Body of pancreas (tissue), 4 donors: ENCODE data around the gene TBC1D32. TPM values are rescaled to one million over a fixed set of nuclear protein-coding genes. Genes with fewer than 3 reads are reported as not detected.

Experiments used
- ATAC-seq: fragments of 150-250 bp; one replicate; pipeline ENCODE4 v1.9.1; 2016
- DNase-seq, 4 donors: peaks; one replicate each; pipeline ENCODE4 v3.0.0-alpha.2; 2019
- H3K27ac ChIP-seq, 4 donors: fragments of 200-600 bp; sonication (generic); 1 replicate in 3 of 4; 2 replicates in 1 of 4; pipeline versions ENCODE4 v1.5.1 to v1.6.1; 2016 to 2019; ENCODE audit warnings: mild to moderate bottlenecking in 1 of 4, mixed read lengths in 1 of 4, moderate library complexity in 1 of 4
- H3K27me3 ChIP-seq, 2 donors: fragments of 200-600 bp; sonication (generic); one replicate each; pipeline ENCODE4 v1.6.0; 2016; ENCODE audit warnings: mild to moderate bottlenecking in 1 of 2
- H3K36me3 ChIP-seq, 2 donors: fragments of 200-600 bp; sonication (generic); replicated peaks in 1 of 2; 2 replicates each; pipeline ENCODE4 v1.5.1; 2016; ENCODE audit warnings: low read depth in 2 of 2; ENCODE audit not compliant: insufficient read depth in 1 of 2
- H3K4me1 ChIP-seq: fragments of 200-600 bp; sonication (generic); one replicate; pipeline ENCODE4 v1.6.0; 2016
- H3K4me3 ChIP-seq, 2 donors: fragments of 200-600 bp; sonication (generic); 1 replicate in 1 of 2; 2 replicates in 1 of 2; pipeline ENCODE4 v1.5.1; 2016 to 2019
- H3K9me3 ChIP-seq, 3 donors: fragments of 200-600 bp; sonication (generic); 1 replicate in 2 of 3; 2 replicates in 1 of 3; pipeline ENCODE4 v1.5.1; 2016
- CTCF ChIP-seq, 7 experiments: fragments of 450-650 bp in 4 of 7; fragments of 200-600 bp in 3 of 7; sonication (generic) in 3 of 7; IDR thresholded peaks; one replicate each; pipeline ENCODE4 v1.5.1; 2016 to 2019; ENCODE audit warnings: antibody characterized with exemption in 7 of 7
- POLR2A ChIP-seq, 3 donors: fragments of 450-650 bp; IDR thresholded peaks; one replicate each; pipeline ENCODE4 v1.6.1; 2016; ENCODE audit warnings: antibody characterized with exemption in 3 of 3, mild to moderate bottlenecking in 2 of 3
- WGBS, 2 donors: methylation state at CpG; one replicate each; pipeline ENCODE4 v1.1.5; 2017; 5-methylcytosine and 5-hydroxymethylcytosine counted together
- intact Hi-C: fragments of 100-400 bp; cut with DNase I; formaldehyde crosslinking; loops from one replicate; pipeline ENCODE4 v1.15.1; 2023
- small RNA-seq: library from RNA; depleted of rRNA; stranded (forward); fragments of <200 nt; gene quantifications from one replicate; pipeline ENCODE3, GENCODE V24; 2016
- total RNA-seq, 2 donors: library from RNA; depleted of rRNA; stranded (reverse); fragments of >200 nt; gene quantifications; one replicate each; pipeline ENCODE4 v1.1.0, GENCODE V29; 2016

The TBC1D32 gene
- total RNA-seq, 2 donors from 2014 or later: 11.4 to 14.5 TPM

GRCh38 chr6:121042766-121043165 is 291.5 kb downstream of the TBC1D32 start:
- ATAC-seq: no peak
- no peaks in the 10 kb centered on the region for H3K36me3 ChIP-seq
- no peak overlapping the region for H3K4me3 ChIP-seq
- intact Hi-C loops: no loop called here
- 82% methylated on average over 13 of the region's 13 CpGs for WGBS, 2 donors
- TF ChIP-seq CTCF (IDR thresholded peaks at IDR 0.05) (no peak), POLR2A (IDR thresholded peaks at IDR 0.05) (no peak)
- peak overlapping the region in 3 of 4 donors; percentile 17 to 71 (median 69) for H3K27ac ChIP-seq
- H3K27me3 ChIP-seq: no peaks in the 10 kb centered on the region
- no peak for DNase-seq
- H3K9me3 ChIP-seq: no peaks in the 10 kb centered on the region
- H3K4me1 ChIP-seq: peaks cover 19% of the 10 kb centered on the region

- ATAC-seq: no peak
- WGBS, 2 donors: 45 to 47% methylated on average over 3 of the region's 3 CpGs
- H3K36me3 ChIP-seq: no peaks in the 10 kb centered on the region
- H3K4me3 ChIP-seq: no peak overlapping the region
- peaks cover 19% of the 10 kb centered on the region for H3K4me1 ChIP-seq
- no peaks in the 10 kb centered on the region for H3K9me3 ChIP-seq
- H3K27ac ChIP-seq: no peak overlapping the region
- DNase-seq: no peak
- H3K27me3 ChIP-seq: no peaks in the 10 kb centered on the region
- intact Hi-C loops: no loop called here
- no peak for TF ChIP-seq CTCF (IDR thresholded peaks at IDR 0.05)
- no peak for TF ChIP-seq POLR2A (IDR thresholded peaks at IDR 0.05)
Observed at GRCh38 chr6:121040831-121041230, 293.4 kb downstream of the TBC1D32 start.

- Histone ChIP-seq H3K27ac (no peak overlapping the region), H3K4me1 (no peaks in the 10 kb centered on the region), H3K36me3 (no peaks in the 10 kb centered on the region), H3K27me3 (no peaks in the 10 kb centered on the region), H3K4me3 (no peak overlapping the region), H3K9me3 (no peaks in the 10 kb centered on the region)
- DNase-seq (no peak), ATAC-seq (no peak)
- no peak for TF ChIP-seq POLR2A (IDR thresholded peaks at IDR 0.05)
- no peak for TF ChIP-seq CTCF (IDR thresholded peaks at IDR 0.05)
- intact Hi-C loops: no loop called here
- 81 to 85% methylated on average over 3 of the region's 3 CpGs for WGBS, 2 donors
Observed at GRCh38 chr6:121033091-121033490, 301.2 kb downstream of the TBC1D32 start.

- no peak overlapping the region for H3K27ac ChIP-seq
- H3K4me1 ChIP-seq: no peaks in the 10 kb centered on the region
- H3K27me3 ChIP-seq: no peaks in the 10 kb centered on the region
- H3K36me3 ChIP-seq: no peaks in the 10 kb centered on the region
- intact Hi-C loops: no loop called here
- no peak overlapping the region for H3K4me3 ChIP-seq
- no peak for ATAC-seq
- TF ChIP-seq POLR2A (IDR thresholded peaks at IDR 0.05) (no peak), CTCF (IDR thresholded peaks at IDR 0.05) (no peak)
- DNase-seq: no peak
- WGBS, 2 donors: 14 to 23% methylated on average over 1 of the region's 1 CpG
- no peaks in the 10 kb centered on the region for H3K9me3 ChIP-seq
Observed at GRCh38 chr6:121032268-121033006, 301.8 kb downstream of the TBC1D32 start.

Small RNA genes lying within 50 kb of the gene (small RNA-seq; reads per million reads assigned to genes)
- not detected for gene RF00019
- not detected for gene RNU6-1286P

Other genes starting within 250 kb of the TBC1D32 start
- gene GJA1, start 101.2 kb upstream of the TBC1D32 start, total RNA-seq: 10 to 100 TPM in 1 of 2 donors, 1 to 10 TPM in 1; 8.2 to 14.8 TPM